Uterus (tissue), 4 donors: ENCODE results near the gene LIME1. TPM values are rescaled to one million over a fixed set of nuclear protein-coding genes. Genes with fewer than 3 reads are reported as not detected.

Source experiments
- DNase-seq, 2 donors: peaks; one replicate each; pipeline ENCODE4 v3.0.0-alpha.2; 2019 to 2020
- H3K27ac ChIP-seq, 2 donors: fragments of 200-600 bp; sonication (generic); 1 replicate in 1 of 2; 2 replicates in 1 of 2; pipeline ENCODE4 v1.5.1; 2016 to 2018
- H3K27me3 ChIP-seq, 2 donors: fragments of 200-600 bp; sonication (generic); one replicate each; pipeline ENCODE4 v1.5.1; 2018 to 2019; ENCODE audit warnings: control low read depth in 1 of 2
- H3K36me3 ChIP-seq, 2 donors: fragments of 200-600 bp; sonication (generic); one replicate each; pipeline ENCODE4 v1.5.1; 2019; ENCODE audit warnings: control low read depth in 1 of 2
- H3K4me1 ChIP-seq, 2 donors: fragments of 200-600 bp; sonication (generic); one replicate each; pipeline ENCODE4 v1.5.1; 2018 to 2019; ENCODE audit warnings: control low read depth in 1 of 2
- H3K4me3 ChIP-seq, 2 donors: fragments of 200-600 bp; sonication (generic); 1 replicate in 1 of 2; 2 replicates in 1 of 2; pipeline ENCODE4 v1.5.1; 2018 to 2019; ENCODE audit warnings: mild to moderate bottlenecking in 1 of 2
- H3K9me3 ChIP-seq, 2 donors: fragments of 200-600 bp; sonication (generic); one replicate each; pipeline ENCODE4 v1.5.1; 2019; ENCODE audit warnings: control low read depth in 1 of 2
- POLR2A ChIP-seq, 2 donors: fragments of 450-650 bp; IDR thresholded peaks; one replicate each; pipeline ENCODE4 v1.6.1; 2016; ENCODE audit warnings: antibody characterized with exemption in 2 of 2, mild to moderate bottlenecking in 1 of 2, moderate library complexity in 1 of 2
- intact Hi-C: fragments of 100-400 bp; cut with DNase I; formaldehyde crosslinking; loops from one replicate; pipeline ENCODE4 v1.15.1; 2023; ENCODE audit warnings: low total_unique reads
- total RNA-seq, 4 donors: library from RNA; depleted of rRNA in 3 of 4; stranded (reverse); fragments of >200 nt in 3 of 4; gene quantifications; one replicate each; pipeline versions ENCODE4 v1.1.0 to v1.2.4, GENCODE V29; 2014 to 2023
- TF ChIP-seq, protein P1 (sequence below), 4 experiments: fragments of 200-600 bp in 2 of 4; fragments of 450-650 bp in 2 of 4; sonication (generic) in 2 of 4; IDR thresholded peaks; one replicate each; pipeline ENCODE4 v1.5.1; 2016 to 2019; ENCODE audit warnings: antibody characterized with exemption in 4 of 4, mild to moderate bottlenecking in 2 of 4, moderate library complexity in 1 of 4
- donor health status: DM: yes; HTN: yes; CAD: no.

Gene LIME1
- total RNA-seq, 4 donors from 2014 or later, result 2.6 to 10.5 (median 8.4) TPM

DNA sequence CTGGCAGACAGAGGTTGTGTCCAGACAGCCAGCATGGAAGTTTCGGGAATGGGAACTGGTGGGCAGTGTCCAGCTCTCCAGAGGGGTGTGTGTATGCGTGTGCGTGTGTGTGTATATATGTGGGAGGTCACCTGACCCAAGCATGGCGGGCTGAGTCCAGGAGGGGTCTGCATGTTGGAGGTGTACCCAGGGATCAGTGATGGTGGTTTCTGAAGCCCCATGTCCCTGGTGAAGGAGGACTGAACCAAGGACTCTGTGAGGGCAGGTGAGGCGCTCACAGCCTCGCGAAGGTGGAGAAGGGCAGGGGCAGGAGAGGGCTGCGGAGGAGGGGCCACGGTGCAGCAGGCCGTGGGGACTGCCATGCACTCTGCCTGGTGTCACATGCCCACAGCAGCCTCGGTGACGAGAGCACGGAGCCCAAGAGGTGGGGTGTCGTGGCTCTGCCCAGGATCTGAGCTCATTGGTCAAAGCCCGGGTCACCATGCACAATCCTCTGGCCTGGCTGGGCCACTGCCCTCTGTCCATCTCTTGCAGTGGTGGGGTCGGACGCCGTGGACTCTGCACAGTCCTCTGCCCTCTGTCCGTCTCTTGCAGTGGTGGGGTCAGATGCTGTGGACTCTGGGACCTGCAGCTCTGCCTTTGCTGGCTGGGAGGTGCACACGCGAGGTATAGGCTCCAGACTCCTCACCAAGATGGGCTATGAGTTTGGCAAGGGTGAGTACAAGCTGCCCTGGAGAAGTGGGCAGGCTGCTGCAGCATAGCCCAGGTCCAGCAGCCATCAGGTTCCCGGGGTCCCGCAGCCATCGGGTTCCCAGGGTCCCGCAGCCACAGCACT is 2.1 kb upstream of the LIME1 start:
- H3K27ac ChIP-seq, result no peak overlapping the region
- intact Hi-C loops, result no loop called here
- DNase-seq, result no peak

DNA sequence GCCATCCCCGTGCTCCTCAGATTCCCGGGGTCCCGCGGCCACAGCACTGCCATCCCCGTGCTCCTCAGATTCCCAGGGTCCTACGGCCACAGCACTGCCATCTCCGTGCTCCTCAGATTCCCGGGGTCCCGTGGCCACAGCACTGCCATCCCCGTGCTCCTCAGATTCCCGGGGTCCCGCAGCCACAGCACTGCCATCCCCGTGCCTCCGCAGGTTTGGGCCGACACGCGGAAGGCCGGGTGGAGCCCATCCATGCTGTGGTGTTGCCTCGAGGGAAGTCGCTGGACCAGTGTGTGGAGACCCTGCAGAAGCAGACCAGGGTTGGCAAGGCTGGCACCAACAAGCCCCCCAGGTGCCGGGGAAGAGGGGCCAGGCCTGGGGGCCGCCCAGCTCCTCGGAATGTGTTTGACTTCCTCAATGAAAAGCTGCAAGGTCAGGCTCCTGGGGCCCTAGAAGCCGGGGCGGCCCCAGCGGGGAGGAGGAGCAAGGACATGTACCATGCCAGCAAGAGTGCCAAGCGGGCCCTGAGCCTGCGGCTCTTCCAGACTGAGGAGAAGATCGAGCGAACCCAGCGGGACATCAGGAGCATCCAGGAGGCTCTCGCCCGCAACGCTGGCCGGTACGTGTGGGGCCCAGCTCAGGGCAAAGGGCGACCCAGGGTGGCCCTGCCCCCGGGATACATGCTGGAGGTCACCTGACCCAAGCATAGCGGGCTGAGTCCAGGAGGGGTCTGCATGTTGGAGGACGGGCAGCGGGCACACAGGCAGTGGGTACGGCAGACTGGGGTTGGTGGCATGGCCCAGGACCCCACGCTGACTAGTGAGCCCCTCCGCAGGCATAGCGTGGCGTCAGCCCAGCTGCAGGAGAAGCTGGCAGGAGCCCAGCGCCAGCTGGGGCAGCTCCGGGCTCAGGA is 1.3 kb upstream of the LIME1 start:
- Histone ChIP-seq H3K27ac (no peak overlapping the region), H3K27me3 (no peaks in the 10 kb centered on the region), H3K4me1 (peaks cover 0 to 14% of the 10 kb centered on the region in 2 donors), H3K9me3 (no peaks in the 10 kb centered on the region), H3K4me3 (no peak overlapping the region), H3K36me3 (no peaks in the 10 kb centered on the region)
- TF ChIP-seq, protein P1, sequence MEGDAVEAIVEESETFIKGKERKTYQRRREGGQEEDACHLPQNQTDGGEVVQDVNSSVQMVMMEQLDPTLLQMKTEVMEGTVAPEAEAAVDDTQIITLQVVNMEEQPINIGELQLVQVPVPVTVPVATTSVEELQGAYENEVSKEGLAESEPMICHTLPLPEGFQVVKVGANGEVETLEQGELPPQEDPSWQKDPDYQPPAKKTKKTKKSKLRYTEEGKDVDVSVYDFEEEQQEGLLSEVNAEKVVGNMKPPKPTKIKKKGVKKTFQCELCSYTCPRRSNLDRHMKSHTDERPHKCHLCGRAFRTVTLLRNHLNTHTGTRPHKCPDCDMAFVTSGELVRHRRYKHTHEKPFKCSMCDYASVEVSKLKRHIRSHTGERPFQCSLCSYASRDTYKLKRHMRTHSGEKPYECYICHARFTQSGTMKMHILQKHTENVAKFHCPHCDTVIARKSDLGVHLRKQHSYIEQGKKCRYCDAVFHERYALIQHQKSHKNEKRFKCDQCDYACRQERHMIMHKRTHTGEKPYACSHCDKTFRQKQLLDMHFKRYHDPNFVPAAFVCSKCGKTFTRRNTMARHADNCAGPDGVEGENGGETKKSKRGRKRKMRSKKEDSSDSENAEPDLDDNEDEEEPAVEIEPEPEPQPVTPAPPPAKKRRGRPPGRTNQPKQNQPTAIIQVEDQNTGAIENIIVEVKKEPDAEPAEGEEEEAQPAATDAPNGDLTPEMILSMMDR (IDR thresholded peaks at IDR 0.05), result no peak
- TF ChIP-seq POLR2A (IDR thresholded peaks at IDR 0.05), result no peak
- intact Hi-C loops, result no loop called here
- DNase-seq, result no peak

More for the DNA sequence above, 2.1 kb upstream of the LIME1 start:
- H3K4me3 ChIP-seq, result no peak overlapping the region
- no peaks in the 10 kb centered on the region for H3K9me3 ChIP-seq
- H3K27me3 ChIP-seq, result no peaks in the 10 kb centered on the region
- peaks cover 0 to 14% of the 10 kb centered on the region in 2 donors for H3K4me1 ChIP-seq
- no peaks in the 10 kb centered on the region for H3K36me3 ChIP-seq
- TF ChIP-seq, protein P1 (IDR thresholded peaks at IDR 0.05), result no peak
- no peak for TF ChIP-seq POLR2A (IDR thresholded peaks at IDR 0.05)

DNA sequence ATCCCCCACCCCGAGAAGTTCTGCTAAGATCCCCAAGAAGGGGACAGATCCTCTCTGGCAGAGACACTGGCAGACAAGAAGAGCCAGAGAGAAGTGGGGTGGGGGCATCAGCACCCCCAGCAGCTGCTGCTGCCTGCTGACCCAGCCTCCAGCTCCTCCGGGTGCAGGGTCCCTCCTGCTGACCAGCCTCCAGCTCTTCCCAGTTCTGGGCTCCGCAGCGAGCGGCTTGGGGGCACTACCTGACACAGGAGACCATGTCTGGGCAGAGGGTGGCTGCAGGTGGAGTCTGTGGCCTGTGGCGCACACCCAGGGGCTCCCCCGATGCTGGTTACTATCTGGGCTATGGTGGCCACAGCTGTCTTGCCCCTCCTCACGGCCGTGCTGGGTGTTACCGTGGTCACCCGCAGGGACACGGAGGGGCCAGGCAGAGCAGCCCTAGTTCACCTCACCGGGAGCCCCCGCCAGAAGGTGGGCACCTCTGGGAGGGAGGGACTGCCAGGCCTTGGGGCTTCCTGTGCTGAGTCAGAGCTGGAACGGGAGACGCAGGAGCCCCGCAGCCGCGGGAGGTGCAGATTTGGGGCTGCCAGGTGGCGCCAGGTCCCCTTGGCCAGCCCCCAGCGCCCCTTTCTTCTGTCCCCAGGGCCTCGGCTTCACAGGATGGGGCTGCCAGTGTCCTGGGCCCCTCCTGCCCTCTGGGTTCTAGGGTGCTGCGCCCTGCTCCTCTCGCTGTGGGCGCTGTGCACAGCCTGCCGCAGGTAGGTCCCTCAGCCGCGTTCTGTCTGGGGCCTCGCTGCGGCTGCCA is 630 bp downstream of the LIME1 start:
- Histone ChIP-seq H3K9me3 (no peaks in the 10 kb centered on the region), H3K27ac (no peak overlapping the region), H3K4me3 (no peak overlapping the region), H3K27me3 (no peaks in the 10 kb centered on the region), H3K36me3 (no peaks in the 10 kb centered on the region), H3K4me1 (peaks cover 0 to 26% of the 10 kb centered on the region in 2 donors)
- TF ChIP-seq, protein P1 (IDR thresholded peaks at IDR 0.05), result no peak
- no peak for TF ChIP-seq POLR2A (IDR thresholded peaks at IDR 0.05)
- intact Hi-C loops, result no loop called here
- peak in 1 of 2 donors; percentile 18 for DNase-seq

DNA sequence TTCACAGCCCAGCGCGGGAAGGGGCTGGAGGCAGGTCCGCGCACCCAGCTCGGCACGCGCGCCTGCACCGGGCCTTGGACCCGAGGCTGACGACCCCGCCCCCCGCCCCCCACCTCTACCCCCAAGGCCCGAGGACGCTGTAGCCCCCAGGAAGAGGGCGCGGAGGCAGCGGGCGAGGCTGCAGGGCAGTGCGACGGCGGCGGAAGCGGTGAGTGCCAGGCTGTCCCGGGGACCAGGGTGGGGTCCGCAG is 1.2 kb downstream of the LIME1 start:
- intact Hi-C loops, result no loop called here

More for the DNA sequence above, 1.2 kb downstream of the LIME1 start:
- Histone ChIP-seq H3K4me1 (peaks cover 0 to 30% of the 10 kb centered on the region in 2 donors), H3K27ac (no peak overlapping the region), H3K4me3 (no peak overlapping the region), H3K36me3 (no peaks in the 10 kb centered on the region), H3K9me3 (no peaks in the 10 kb centered on the region), H3K27me3 (no peaks in the 10 kb centered on the region)
- TF ChIP-seq, protein P1 (IDR thresholded peaks at IDR 0.05), result no peak
- no peak for TF ChIP-seq POLR2A (IDR thresholded peaks at IDR 0.05)
- no peak for DNase-seq
